B cell (primary cell): Measurements from ENCODE around the gene SH2B2. TPM values are rescaled to one million over a fixed set of nuclear protein-coding genes. Genes with fewer than 3 reads are reported as not detected.

ENCODE experiments used
- ATAC-seq: fragments of 200-7000 bp; cut with Tn5 transposase; one replicate; pipeline ENCODE4 v1.10.0; 2021; ENCODE audit warnings: low read depth, mild to moderate bottlenecking, moderate number of reproducible peaks, moderate library complexity
- CTCF ChIA-PET: fragments of 350-600 bp; sonication (Branson Sonifier 250); formaldehyde crosslinking; loops from one replicate; lab custom pipeline; 2021; ENCODE audit warnings: antibody characterized with exemption, inconsistent platforms; lab: Charles Lee
- POLR2A ChIA-PET: fragments of 350-600 bp; sonication (Branson Sonifier 250); formaldehyde crosslinking; loops from one replicate; lab custom pipeline; 2021; ENCODE audit warnings: antibody characterized with exemption; lab: Charles Lee
- DNase-seq: peaks from one replicate; pipeline ENCODE4 v3.0.0; 2013
- H2AFZ ChIP-seq: 2 replicates; pipeline ENCODE4 v1.6.1; 2012; ENCODE audit warnings: mild to moderate bottlenecking, low read depth, low read length; ENCODE audit not compliant: insufficient read depth, poor library complexity, severe bottlenecking
- H3K27ac ChIP-seq, 2 donors: 1 replicate in 1 of 2; 2 replicates in 1 of 2; pipeline ENCODE4 v1.5.1; 2012 to 2013; ENCODE audit warnings: low read length in 2 of 2, mild to moderate bottlenecking in 2 of 2, moderate library complexity in 1 of 2
- H3K27me3 ChIP-seq, 4 experiments: fragments of 200-600 bp in 1 of 4; sonication (generic) in 1 of 4; replicated peaks in 1 of 4; 1 replicate in 2 of 4; 2 replicates in 2 of 4; pipeline versions ENCODE4 v1.6.1 to v1.7.0; 2013 to 2016; ENCODE audit warnings: low read length in 3 of 4, mild to moderate bottlenecking in 2 of 4, mixed read lengths in 1 of 4, moderate library complexity in 1 of 4; ENCODE audit not compliant: insufficient read depth in 4 of 4, control insufficient read depth in 3 of 4; ENCODE audit errors: control extremely low read depth in 1 of 4
- H3K36me3 ChIP-seq, 2 experiments: replicated peaks in 1 of 2; 1 replicate in 1 of 2; 2 replicates in 1 of 2; pipeline versions ENCODE4 v1.6.1 to v1.7.1; 2013; ENCODE audit warnings: low read length in 1 of 2; ENCODE audit not compliant: insufficient read depth in 2 of 2, control insufficient read depth in 1 of 2; ENCODE audit errors: control extremely low read depth in 1 of 2, extremely low read depth in 1 of 2
- H3K4me1 ChIP-seq, 2 donors: fragments of 200-600 bp in 1 of 2; sonication (generic) in 1 of 2; 1 replicate in 1 of 2; 2 replicates in 1 of 2; pipeline versions ENCODE4 v1.5.1 to v1.6.1; 2013 to 2017; ENCODE audit warnings: low read length in 2 of 2; ENCODE audit not compliant: control insufficient read depth in 2 of 2, insufficient read depth in 2 of 2
- H3K4me2 ChIP-seq: replicated peaks from 2 replicates; pipeline ENCODE3; 2012; ENCODE audit warnings: mild to moderate bottlenecking, low read depth, low read length; ENCODE audit not compliant: poor library complexity, severe bottlenecking
- H3K4me3 ChIP-seq, 5 experiments: fragments of 200-600 bp in 1 of 5; sonication (generic) in 1 of 5; 1 replicate in 3 of 5; 2 replicates in 2 of 5; pipeline versions ENCODE4 v1.5.1 to v1.7.0; 2011 to 2016; ENCODE audit warnings: low read length in 4 of 5, mild to moderate bottlenecking in 4 of 5, low read depth in 2 of 5, control low read depth in 1 of 5, moderate library complexity in 1 of 5; ENCODE audit not compliant: insufficient read depth in 1 of 5; ENCODE audit errors: control extremely low read depth in 1 of 5, extremely low read depth in 1 of 5
- H3K79me2 ChIP-seq: fragments of 200-600 bp; sonication (generic); one replicate; pipeline ENCODE4 v1.6.0; 2016; ENCODE audit warnings: low read length; ENCODE audit not compliant: control insufficient read depth, insufficient read depth
- H3K9ac ChIP-seq: fragments of 200-600 bp; sonication (generic); 2 replicates; pipeline ENCODE4 v1.6.1; 2017; ENCODE audit warnings: mild to moderate bottlenecking, low read length, moderate library complexity
- H3K9me3 ChIP-seq, 3 donors: one replicate each; pipeline versions ENCODE4 v1.6.1 to v1.7.1; 2013; ENCODE audit warnings: low read length in 2 of 3; ENCODE audit not compliant: control insufficient read depth in 2 of 3, insufficient read depth in 1 of 3; ENCODE audit errors: control extremely low read depth in 1 of 3
- H4K20me1 ChIP-seq: 2 replicates; pipeline ENCODE4 v1.6.0; 2012; ENCODE audit warnings: mild to moderate bottlenecking, low read length; ENCODE audit not compliant: insufficient read depth, control insufficient read depth, poor library complexity, severe bottlenecking
- H3K27ac Mint-ChIP-seq: one replicate; pipeline ENCODE4 v1.8.0; 2021; ENCODE audit warnings: mixed read lengths
- H3K27me3 Mint-ChIP-seq: one replicate; pipeline ENCODE4 v1.8.0; 2021; ENCODE audit warnings: mixed read lengths
- H3K4me1 Mint-ChIP-seq: one replicate; pipeline ENCODE4 v1.8.0; 2021; ENCODE audit warnings: mixed read lengths
- H3K4me3 Mint-ChIP-seq: one replicate; pipeline ENCODE4 v1.8.0; 2021; ENCODE audit warnings: mixed read lengths
- H3K9me3 Mint-ChIP-seq: one replicate; pipeline ENCODE4 v1.8.0; 2022; ENCODE audit warnings: mixed read lengths; ENCODE audit not compliant: insufficient read depth
- CTCF ChIP-seq: fragments of 200-600 bp; IDR thresholded peaks from one replicate; pipeline ENCODE4 v1.8.0; 2022; ENCODE audit warnings: antibody characterized with exemption, mild to moderate bottlenecking
- EZH2 ChIP-seq: IDR thresholded peaks from 2 replicates; pipeline ENCODE4 v1.6.1; 2012; ENCODE audit warnings: borderline replicate concordance, low read depth, mild to moderate bottlenecking, moderate library complexity, low read length; ENCODE audit not compliant: insufficient read depth, poor library complexity, severe bottlenecking
- WGBS: methylation state at CpG from one replicate; pipeline ENCODE4 v1.1.5; 2013; ENCODE audit warnings: missing lambda C conversion rate; ENCODE audit not compliant: insufficient coverage; 5-methylcytosine and 5-hydroxymethylcytosine counted together
- intact Hi-C: fragments of 100-400 bp; cut with micrococcal nuclease; formaldehyde crosslinking; loops from one replicate; pipeline ENCODE4 v1.10.0; 2022
- polyA plus RNA-seq: library from polyadenylated mRNA; depleted of rRNA; stranded (reverse); fragments of >200 nt; gene quantifications from 2 replicates; pipeline ENCODE4 v1.2.3, GENCODE V29; 2012
- total RNA-seq, 2 donors: library from RNA; stranded (reverse); fragments of 120-200 nt in 1 of 2; gene quantifications; 1 replicate in 1 of 2; 2 replicates in 1 of 2; pipeline versions ENCODE4 v1.2.3 to v1.2.4, GENCODE V29; 2013 to 2022

SH2B2 gene
- total and polyA plus RNA-seq, 2 donors (not counting 1 experiment from before 2014, with no cell fraction given), result 41.2 to 95.4 TPM

GRCh38 chr7:102284891-102285539 lies 1.7 kb upstream of the SH2B2 start:
- Histone ChIP-seq H3K9ac (peak overlapping the region; percentile 85), H3K4me2 (peak overlapping the region; percentile 99), H4K20me1 (peaks cover 39% of the 10 kb centered on the region), H3K9me3 (no peaks in the 10 kb centered on the region), H2AFZ (peak overlapping the region; percentile 91), H3K79me2 (peaks cover 45% of the 10 kb centered on the region), H3K4me3 (peak overlapping the region; percentile 61 to 96 (median 83)), H3K36me3 (no peaks in the 10 kb centered on the region), H3K27ac (peak overlapping the region in 1 of 2 donors; percentile 74), H3K27me3 (no peaks in the 10 kb centered on the region), H3K4me1 (peaks cover 42 to 54% of the 10 kb centered on the region in 2 donors)
- ChIA-PET CTCF (interaction anchor here (0.9 to 15.7 kb wide), 4 partner anchors 25 to 742 kb away, joined by 3 to 351 read pairs (median 4); partner anchors contain the start of gene PRKRIP1), POLR2A (interaction anchor here (1.9 to 2.2 kb wide), 2 partner anchors 22 to 110 kb away, joined by 6 to 7 read pairs; partner anchors contain the start of gene PRKRIP1)
- no peak for TF ChIP-seq EZH2
- no peak for TF ChIP-seq CTCF
- peaks cover 52% of the 10 kb centered on the region for H3K4me1 Mint-ChIP-seq
- 16% methylated on average over 19 of the region's 19 CpGs for WGBS
- H3K27me3 Mint-ChIP-seq, result no peaks in the 10 kb centered on the region
- ATAC-seq, result no peak
- H3K4me3 Mint-ChIP-seq, result peak overlapping the region; percentile 77
- no peaks in the 10 kb centered on the region for H3K9me3 Mint-ChIP-seq
- intact Hi-C loops, result loop anchor here (5.0 kb wide), 1 partner anchor 177 kb away; the partner anchor contains the start of genes ALKBH4 and LRWD1
- peak; percentile 70 for DNase-seq
- peak overlapping the region; percentile 70 for H3K27ac Mint-ChIP-seq
